Right ventricle myocardium superior (tissue), 1 donor: ENCODE measurements around the gene FKBP1B. TPM values are rescaled to one million over a fixed set of nuclear protein-coding genes. Genes with fewer than 3 reads are reported as not detected.
A peak's percentile ranks its signal among the peaks of the same experiment; 100 is the strongest.
"Not testable (repeated sequence)": the region's sequence is repeated elsewhere in the genome, so short reads cannot be mapped to it uniquely, and the experiment has no call there.

ENCODE experiments used
- ATAC-seq: fragments of 200-7000 bp; cut with Tn5 transposase; one replicate; pipeline ENCODE4 v1.9.1; 2020; ENCODE audit warnings: mild to moderate bottlenecking; ENCODE audit not compliant: poor library complexity
- DNase-seq: peaks from one replicate; pipeline ENCODE4 v3.0.0-alpha.2; 2020
- intact Hi-C: fragments of 100-400 bp; cut with DNase I; formaldehyde crosslinking; loops from one replicate; pipeline ENCODE4 v1.11.2; 2022
- total RNA-seq: library from RNA; stranded (reverse); fragmentation: NEBNext Ultra II Directional; extraction: Animal tissue kit (Norgen Biotek cat#: 25700); gene quantifications from one replicate; pipeline ENCODE4 v1.2.1, GENCODE V29; 2021
- donor health status: DM: no; HTN: yes; CAD: no; lungs with severe emphysema.

The FKBP1B gene
- total RNA-seq, 1 donor from 2014 or later = 3.1 TPM

DNA sequence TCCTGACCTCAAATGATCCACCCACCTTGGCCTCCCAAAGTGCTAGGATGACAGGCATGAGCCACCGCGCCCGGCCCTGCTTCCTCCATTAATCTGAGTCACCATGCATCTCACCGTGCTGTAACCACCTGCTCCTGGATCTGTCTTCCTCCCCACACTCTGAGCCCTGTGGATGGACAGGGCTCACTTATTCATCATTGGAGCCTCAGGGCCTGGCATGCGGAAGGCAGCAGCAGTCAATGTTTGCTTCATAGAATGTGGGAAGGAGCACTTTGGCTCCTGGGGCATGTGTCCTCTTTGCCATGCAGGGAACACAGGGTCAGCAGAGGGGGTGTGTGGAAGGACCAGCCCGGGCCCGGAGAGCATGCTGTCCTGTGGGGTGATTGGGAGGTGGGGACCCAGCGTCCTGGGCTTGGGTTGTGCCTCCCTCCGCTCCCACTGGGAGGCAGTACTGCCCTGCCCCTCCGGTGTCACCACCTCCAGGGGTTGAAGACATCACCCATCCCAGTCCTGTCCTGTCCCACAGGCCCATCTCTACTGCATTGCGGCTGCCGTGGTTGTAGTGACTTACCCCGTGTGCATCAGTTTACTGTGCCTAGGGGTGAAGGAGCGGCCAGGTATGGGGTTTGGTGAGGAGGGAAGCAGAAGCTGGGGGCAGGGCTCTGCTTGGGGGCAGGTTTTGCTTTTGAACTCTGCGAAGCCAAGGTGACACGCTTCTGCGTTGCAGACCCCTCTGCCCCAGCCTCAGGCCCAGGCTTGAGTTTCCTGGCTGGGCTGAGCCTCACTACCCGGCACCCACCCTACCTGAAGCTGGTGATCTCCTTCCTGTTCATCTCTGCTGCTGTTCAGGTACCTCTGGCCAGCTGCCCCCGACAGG is 28.2 kb upstream of the FKBP1B start:
- DNase-seq (no peak), ATAC-seq (no peak)
- intact Hi-C loops = no loop called here

DNA sequence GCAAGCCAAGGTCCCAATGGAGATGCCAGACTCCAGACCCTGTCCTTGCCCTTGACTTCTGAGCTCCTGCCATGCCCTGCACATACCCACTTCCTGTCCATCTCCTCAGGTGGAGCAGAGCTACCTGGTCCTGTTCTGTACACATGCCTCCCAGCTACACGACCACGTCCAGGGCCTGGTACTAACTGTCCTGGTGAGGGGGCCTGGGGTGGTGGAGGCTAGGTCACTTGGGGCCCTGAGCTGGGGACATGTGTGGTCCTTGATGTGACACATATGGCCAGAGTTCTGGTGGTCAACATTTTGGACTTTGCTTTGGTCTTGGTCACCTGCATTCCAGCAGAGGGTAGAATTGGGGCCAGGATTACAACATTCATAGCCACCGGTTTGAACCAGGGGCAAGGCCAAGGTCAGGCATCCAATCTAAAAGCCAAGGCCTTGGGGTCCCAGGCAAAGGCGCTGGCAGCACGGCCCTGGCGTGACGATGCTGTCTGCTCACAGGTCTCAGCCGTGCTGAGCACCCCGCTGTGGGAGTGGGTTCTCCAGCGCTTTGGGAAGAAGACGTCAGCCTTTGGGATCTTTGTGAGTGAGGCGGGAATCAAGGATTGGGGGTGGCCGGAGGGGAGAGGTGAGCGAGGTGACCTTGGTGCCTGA is 27.1 kb upstream of the FKBP1B start:
- ATAC-seq (no peak), DNase-seq (no peak)
- intact Hi-C loops = no loop called here

DNA sequence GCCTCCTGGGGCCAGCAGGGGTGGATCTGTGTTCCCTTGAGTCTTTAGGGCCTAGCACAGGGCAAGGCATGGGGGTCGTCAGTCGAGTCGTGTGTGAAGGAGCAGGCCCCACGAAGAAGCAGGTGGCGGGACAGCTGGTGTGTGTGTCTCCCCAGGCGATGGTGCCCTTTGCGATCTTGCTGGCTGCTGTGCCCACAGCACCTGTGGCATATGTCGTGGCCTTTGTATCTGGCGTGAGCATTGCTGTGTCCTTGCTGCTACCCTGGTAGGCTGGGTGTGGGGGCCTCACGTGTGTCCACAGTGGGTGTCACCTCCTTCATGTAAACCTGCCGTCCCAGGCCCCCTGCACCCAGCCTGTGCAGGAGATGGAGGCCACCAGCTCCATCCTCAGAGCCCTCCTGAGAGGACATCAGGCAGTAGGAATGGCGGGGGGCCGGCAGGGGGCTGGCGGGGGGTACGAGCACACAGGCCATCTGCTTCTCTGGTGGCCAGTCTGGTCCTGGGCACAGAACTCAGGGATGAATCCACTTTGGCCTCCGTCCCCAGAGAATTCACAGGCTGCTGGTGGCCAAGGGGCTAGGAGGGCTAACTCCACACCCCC is 26.5 kb upstream of the FKBP1B start:
- ATAC-seq (no peak), DNase-seq (no peak)
- intact Hi-C loops = no loop called here

DNA sequence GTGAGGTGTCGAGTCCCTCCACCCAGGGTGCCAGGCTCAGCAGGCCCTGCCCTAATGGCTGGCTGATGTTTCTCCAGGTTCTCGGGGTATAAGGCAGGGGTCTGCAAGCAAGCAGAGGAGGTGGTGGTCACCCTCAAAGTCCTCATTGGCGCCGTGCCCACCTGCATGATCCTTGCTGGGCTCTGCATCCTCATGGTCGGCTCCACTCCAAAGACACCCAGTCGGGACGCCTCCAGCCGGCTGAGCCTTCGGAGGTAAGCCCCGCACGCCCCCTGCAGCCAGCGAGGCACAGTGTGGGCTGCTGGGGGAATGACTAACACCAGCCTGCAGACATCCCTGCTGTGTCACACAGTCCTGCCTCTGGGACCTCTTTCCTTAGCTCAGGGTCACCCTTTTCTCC is 25.5 kb upstream of the FKBP1B start:
- intact Hi-C loops = no loop called here
- no peak for DNase-seq
- ATAC-seq = no peak

DNA sequence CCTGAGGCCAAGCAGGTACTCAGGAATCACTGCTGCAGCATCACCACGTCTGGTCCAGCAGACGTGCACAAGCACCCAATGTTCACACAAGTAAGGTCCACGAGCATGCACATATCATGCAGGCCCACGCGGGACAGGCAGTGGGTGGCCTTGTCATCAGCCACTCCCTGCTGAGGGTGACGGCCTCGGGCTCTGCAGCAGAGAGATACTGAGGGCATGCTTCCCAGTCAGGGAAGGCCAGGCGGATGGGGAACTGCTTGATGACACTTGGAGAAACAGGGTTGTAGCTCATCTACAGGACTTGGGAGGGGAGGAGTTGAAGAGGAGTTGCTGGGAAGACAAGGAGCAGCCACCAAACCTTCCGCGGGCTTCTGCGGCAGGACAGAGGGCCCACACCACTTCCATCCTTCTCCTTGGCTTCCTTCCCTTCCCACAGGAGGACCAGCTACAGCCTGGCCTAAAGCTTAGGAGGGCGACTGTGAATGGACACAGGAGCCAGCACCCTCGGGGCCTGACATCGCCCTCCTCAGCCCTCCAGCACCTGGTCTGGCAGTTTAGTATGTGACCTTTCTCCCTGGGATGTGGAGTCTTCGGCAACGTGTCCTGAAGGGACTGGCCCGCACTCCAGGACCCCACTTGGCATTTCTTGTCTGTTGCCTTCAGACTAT is 24.4 kb upstream of the FKBP1B start:
- ATAC-seq = no peak
- intact Hi-C loops = no loop called here
- no peak for DNase-seq

DNA sequence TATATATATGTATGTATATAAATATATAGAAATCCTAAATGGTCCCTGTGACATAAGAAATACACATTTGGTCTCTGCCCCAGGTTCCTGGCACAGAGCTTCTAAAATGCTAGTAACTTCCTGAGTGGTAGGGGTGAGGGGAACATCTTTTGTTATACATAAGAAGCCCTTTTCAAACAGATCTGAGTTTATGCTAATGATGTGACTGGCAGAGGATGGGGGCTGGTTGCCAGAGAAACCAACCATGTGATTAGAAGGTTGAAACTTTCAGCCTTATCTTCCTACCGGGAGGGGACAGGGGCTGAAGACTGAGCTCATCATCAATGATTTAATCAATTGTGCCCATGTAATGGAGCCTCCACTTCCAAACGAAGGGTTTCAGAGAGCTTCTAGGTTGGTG is 23.3 kb upstream of the FKBP1B start:
- intact Hi-C loops = no loop called here
- DNase-seq = no peak
- ATAC-seq = no peak

DNA sequence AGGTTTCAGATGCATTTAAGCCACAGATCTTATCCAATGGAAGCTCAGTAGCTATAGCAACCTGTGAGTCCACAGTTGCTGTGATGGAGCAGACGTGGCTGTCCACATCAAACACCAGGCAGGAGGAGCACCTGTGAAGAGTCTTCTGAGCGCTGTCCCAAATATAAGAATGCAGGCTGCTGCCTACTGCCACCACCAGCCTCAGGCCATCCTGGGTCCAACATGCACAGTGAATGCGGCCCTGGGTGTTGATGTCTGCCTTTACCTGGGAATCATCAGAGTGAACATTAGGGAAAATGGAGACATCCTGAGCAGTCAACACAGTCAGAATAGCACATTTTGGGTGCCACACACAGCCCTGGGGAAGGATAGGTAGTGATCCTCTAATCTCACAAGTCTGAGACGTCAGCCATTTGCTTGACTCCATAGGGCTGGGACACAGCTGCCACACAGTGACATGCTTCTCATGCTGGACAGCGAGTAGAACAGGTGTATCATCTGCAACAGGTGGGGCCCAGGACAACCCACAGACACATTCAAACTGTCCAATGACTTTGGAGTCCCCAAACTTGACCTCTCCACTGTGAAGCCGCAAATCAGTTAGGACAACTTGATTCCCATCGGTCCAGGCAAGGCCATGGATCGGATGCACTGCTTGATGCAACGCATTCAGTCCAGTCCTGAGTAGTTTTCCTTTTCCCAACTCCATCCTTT is 10.6 kb upstream of the FKBP1B start:
- intact Hi-C loops = no loop called here
- DNase-seq (no peak), ATAC-seq (no peak)

DNA sequence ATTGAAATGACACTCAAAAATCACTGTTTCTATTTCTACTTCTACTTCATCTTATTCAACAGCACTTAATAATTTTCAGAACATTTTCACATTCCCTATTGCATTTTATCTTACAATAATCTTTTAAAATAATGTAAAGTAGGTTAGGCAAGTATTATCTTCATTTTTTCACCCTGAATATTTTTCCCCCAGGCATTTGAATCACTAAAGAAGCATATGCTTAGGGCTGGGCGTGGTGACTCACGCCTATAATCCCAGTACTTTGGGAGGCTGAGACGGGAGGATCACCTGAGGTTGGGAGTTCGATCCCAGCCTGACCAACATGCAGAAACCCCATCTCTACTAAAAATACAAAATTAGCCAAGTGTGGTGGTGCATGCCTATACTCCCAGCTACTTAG is 9.0 kb upstream of the FKBP1B start:
- ATAC-seq = no peak
- intact Hi-C loops = no loop called here

DNA sequence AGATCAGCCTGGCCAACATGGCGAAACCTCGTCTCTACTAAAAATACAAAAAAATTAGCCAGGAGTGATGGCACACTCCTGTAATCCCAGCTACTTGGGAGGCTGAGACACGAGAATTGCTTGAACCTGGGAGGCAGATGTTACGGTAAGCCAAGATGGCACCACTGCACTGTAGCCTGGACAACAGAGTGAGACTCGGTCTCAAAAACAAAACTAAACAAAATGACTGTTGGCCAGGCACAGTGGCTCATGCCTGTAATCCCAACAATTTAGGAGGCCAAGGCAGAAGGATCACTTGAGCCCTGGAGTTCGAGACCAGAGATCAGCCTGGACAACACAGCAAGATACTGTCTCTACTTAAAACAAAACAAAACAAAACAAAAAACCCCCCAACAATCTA is 6.4 kb upstream of the FKBP1B start:
- intact Hi-C loops, DNase-seq, ATAC-seq: not testable (repeated sequence)

More for the DNA sequence above, 9.0 kb upstream of the FKBP1B start:
- no peak for DNase-seq

DNA sequence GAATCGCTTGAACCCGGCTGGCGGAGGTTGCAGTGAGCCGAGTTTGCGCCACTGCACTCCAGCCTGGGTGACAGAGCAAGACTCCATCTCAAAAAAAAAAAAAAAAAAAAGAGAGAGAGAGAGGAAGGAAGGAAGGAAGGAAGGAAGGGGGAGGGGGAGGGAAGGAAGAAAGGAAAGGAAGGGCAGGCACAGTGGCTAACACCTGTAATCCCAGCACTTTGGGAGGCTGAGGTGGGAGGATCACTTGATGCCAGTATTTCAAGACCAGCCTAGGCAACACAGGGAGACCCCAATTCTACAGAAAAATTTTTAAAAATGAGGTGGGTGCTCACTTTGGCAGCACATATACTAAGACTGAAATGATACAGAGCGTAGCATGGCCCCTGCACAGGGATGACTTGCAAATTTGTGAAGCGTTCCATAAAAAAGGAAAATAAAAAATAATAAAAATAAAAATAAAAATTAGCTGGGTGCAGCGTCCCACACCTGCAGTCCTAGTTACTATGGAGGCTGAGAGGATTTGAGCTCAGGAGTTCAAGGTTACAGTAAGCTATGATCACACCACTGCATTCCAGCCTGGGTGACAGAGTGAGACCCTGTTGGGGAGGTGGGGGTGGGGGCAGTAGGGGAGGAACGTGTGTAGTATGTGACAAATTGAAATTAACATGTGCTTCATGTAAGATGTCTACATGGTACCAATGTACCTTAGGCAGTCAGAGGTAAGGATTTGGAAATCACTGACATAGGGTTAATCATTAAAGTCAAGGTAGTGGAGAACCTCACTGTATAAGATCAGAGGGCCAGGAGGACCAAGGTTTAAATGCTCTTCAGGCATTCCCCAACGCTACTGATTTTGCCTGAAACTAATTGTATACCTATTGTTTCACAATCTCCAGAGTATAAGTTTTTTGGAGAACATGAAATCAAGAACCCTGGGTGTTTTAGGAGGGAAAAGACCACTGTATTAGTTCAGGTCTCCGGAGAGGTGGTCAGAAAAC is 3.7 kb upstream of the FKBP1B start:
- ATAC-seq (no peak), DNase-seq (no peak)
- intact Hi-C loops = no loop called here

DNA sequence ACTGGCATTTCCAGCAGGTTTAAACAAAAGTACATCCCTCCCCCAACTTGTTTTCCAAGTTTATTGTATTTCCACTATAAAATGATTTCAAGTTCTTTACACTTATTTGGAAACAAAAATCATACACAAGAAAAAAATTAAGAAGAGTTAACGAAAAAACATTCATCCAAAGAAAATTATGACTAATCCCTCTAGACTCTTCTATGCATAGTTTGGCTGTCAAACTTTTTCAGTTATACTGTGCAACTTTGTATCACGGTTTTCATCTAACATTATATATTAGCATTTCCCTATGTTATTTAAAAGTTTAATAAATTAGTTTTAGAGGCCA is 3.0 kb upstream of the FKBP1B start:
- ATAC-seq (no peak), DNase-seq (no peak)
- intact Hi-C loops = no loop called here

DNA sequence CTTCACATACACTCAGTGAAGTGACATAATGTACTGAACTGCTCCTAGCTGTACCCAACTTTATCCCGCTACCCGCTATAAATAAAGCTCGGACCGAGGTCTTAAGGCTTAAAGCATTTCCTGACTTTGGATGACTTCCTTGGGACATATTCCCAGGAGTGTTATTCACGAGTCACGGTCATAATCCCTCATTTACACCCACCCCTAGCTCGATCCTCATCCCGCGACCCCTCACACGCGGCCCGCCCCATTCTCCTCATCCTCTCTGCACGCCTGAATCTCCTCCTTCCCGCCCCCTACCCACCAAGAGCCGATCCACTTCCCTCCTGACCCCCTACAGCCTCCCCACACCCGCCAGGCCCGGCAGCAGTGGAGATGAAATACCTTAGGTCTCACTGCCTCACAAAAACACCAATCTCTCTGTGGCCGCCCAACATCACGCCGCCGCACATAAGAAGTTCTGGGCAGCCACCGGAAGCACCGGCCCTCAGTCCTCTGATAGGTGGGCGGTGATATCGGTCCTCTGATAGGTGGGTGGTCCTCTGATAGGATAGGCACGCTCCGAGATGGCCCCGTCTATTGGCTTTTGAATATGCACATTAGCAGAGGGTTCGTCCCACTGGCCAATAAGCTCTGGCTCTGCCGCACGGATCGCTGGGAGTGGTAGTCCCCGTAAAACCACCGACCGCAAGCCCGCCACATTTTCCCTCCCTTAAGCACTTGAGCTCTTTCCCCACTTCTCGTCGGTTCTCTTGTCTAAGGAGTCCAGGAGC is 2.4 kb upstream of the FKBP1B start, which contains the start of gene WDCP:
Gene WDCP, minus strand, starts transcription at position 462 of the 773 bp plus-strand sequence. CDS start 7,897 bp downstream, outside the sequence.
- peak; percentile 99 for ATAC-seq
- intact Hi-C loops = no loop called here
- DNase-seq = peak; percentile 96

DNA sequence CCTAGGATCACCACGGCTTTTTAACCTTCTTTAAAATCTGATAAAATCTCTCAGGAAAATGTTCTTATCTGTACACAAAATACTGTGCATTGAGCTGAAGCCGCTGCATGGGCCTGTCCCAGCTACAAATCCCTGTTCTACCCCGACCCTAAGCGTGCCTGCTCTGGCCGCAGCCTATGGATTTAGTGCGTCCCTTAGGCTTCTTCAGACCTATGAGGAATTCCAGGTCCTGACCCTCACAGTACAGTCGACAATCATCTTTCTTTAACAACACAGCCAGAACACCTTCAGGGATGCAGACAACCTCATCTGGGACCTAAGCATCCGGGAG is 1.9 kb upstream of the FKBP1B start:
- no peak for DNase-seq
- ATAC-seq = no peak
- intact Hi-C loops = no loop called here

DNA sequence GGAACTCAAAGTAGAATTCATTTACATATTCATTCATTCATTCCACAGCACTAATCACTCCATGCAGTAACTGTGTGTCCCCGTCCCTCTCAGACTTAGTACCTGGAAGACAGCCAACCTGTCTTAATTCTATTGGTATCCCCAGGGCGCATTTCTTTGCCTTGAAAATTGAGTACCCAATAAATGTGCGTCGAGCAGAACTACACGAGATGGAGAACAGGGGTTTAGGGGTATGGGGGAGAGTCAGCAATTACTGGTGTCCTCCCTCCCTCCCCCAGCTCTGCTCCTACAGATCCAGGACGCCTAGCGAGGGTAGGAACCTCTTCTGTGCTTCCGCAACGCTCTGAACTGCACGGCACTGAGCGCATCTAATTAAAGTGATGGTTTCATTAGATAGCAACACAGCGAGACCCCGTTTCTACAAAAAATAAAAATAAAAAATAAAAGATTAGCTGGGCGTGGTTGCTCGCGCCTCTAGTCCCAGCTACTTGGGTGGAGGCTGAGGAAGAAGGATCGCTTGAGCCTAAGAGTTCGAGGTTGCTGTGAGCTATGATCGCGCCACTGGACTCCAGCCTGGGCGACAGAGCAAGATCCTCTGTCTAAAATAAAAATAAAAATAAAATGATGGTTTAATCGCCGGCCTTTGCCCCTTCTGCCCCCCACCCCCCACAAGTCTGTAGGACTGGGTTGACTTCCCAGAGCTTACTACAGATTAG is 614 bp upstream of the FKBP1B start:
- ATAC-seq (no peak), DNase-seq (no peak)
- intact Hi-C loops = no loop called here

DNA sequence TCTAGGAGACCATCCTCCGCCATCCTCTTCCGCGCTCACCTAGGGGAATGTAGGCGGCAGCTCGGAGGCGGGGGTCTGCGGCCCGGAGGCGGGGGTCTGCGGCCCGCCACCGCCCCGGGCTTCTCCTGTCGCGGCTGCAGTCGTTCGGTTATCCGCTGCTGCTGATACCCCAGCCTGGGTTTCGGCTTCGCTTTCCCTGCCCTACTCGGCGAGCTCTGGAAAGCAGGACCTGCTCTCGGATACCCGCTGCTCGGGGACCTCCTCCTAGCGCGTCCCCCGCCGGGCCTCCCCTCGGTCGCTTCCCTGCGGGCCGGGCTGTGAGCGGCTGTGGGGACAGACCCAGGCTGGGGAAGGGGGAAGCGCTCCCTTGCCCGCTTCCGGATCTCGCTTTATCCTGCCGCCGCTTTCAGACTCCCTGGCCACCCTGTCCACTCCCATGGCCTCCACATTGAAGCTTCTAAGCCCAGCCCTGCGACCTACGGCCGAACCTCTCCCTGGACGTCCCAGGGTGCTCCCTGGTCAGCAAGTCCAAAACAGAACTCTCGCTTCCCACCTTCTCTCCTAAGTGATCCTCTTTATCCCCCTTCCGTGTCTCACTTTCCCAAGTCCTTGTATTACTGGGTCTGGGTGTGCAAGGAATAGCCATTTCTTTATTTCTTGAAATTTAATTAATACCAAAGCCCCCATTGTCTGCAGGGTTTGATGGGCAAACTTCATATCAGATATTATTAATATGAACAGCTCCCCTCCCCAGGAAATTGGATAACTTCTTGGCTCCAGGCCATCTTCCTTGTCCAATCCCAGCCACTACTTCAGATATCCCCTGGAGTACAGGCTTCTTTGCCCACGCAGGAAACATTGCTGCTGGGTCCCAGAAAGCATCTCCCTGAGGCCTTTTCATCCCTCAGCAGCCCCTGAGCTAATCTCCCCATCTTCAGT is 769 bp downstream of the FKBP1B start:
- DNase-seq (peak; percentile 56), ATAC-seq (peak; percentile 13)
- intact Hi-C loops = no loop called here
